Neural progenitor cell (in vitro differentiated cells): ENCODE results near the gene SLC35F5. TPM values are rescaled to one million over a fixed set of nuclear protein-coding genes. Genes with fewer than 3 reads are reported as not detected.

Experiments used
- DNase-seq: peaks from one replicate; pipeline ENCODE4 v3.0.0-alpha.2; 2016; ENCODE audit warnings: low spot score
- H2AFZ ChIP-seq: fragments of 200-600 bp; sonication (generic); replicated peaks from 2 replicates; pipeline ENCODE4 v1.6.1; 2016; ENCODE audit warnings: antibody characterized with exemption
- H3F3A ChIP-seq: fragments of 200-600 bp; sonication (generic); 2 replicates; pipeline ENCODE4 v1.6.1; 2016; ENCODE audit warnings: antibody characterized with exemption, low read depth
- H3K27ac ChIP-seq: fragments of 200-600 bp; sonication (generic); 2 replicates; pipeline ENCODE4 v1.5.1; 2016; ENCODE audit warnings: mild to moderate bottlenecking
- H3K27me3 ChIP-seq: fragments of 200-600 bp; sonication (generic); 2 replicates; pipeline ENCODE4 v1.6.1; 2016; ENCODE audit warnings: mild to moderate bottlenecking, moderate library complexity
- H3K36me3 ChIP-seq: fragments of 200-600 bp; sonication (generic); 2 replicates; pipeline ENCODE4 v1.5.1; 2016
- H3K4me1 ChIP-seq: fragments of 200-600 bp; sonication (generic); 2 replicates; pipeline ENCODE4 v1.6.1; 2016; ENCODE audit warnings: mixed run types
- H3K4me2 ChIP-seq: fragments of 200-600 bp; sonication (generic); 2 replicates; pipeline ENCODE4 v1.6.1; 2016
- H3K4me3 ChIP-seq: fragments of 200-600 bp; sonication (generic); 2 replicates; pipeline ENCODE4 v1.5.1; 2016
- H3K79me2 ChIP-seq: fragments of 200-600 bp; sonication (generic); 2 replicates; pipeline ENCODE4 v1.6.1; 2016; ENCODE audit warnings: low read depth
- H3K9ac ChIP-seq: fragments of 200-600 bp; sonication (generic); 2 replicates; pipeline ENCODE4 v1.6.1; 2016
- H3K9me3 ChIP-seq: fragments of 200-600 bp; sonication (generic); 2 replicates; pipeline ENCODE4 v1.5.1; 2016; ENCODE audit warnings: low read depth
- H4K20me1 ChIP-seq: fragments of 200-600 bp; sonication (generic); 2 replicates; pipeline ENCODE4 v1.6.1; 2016; ENCODE audit warnings: low read depth
- H3K27ac Mint-ChIP-seq: 3 replicates; pipeline ENCODE4 v1.8.0; 2021; ENCODE audit warnings: mixed read lengths
- H3K27me3 Mint-ChIP-seq: 2 replicates; pipeline ENCODE4 v1.8.0; 2022; ENCODE audit warnings: low read depth, mild to moderate bottlenecking, inconsistent platforms, moderate library complexity, mixed read lengths; ENCODE audit not compliant: insufficient read depth
- H3K36me3 Mint-ChIP-seq: 3 replicates; pipeline ENCODE4 v1.8.0; 2021; ENCODE audit warnings: mixed read lengths
- H3K4me1 Mint-ChIP-seq: 3 replicates; pipeline ENCODE4 v1.8.0; 2021; ENCODE audit warnings: mixed read lengths
- H3K4me3 Mint-ChIP-seq: 3 replicates; pipeline ENCODE4 v1.8.0; 2021; ENCODE audit warnings: mild to moderate bottlenecking, moderate library complexity, mixed read lengths
- H3K9me3 Mint-ChIP-seq: 3 replicates; pipeline ENCODE4 v1.8.0; 2020; ENCODE audit warnings: mixed read lengths
- EZH2 ChIP-seq: fragments of 200-600 bp; sonication (generic); IDR thresholded peaks from 2 replicates; pipeline ENCODE4 v1.6.1; 2017; ENCODE audit warnings: antibody characterized with exemption, mild to moderate bottlenecking, moderate library complexity
- EZH2phosphoT487 ChIP-seq: fragments of 200-600 bp; sonication (generic); IDR thresholded peaks from 2 replicates; pipeline ENCODE4 v1.6.1; 2017; ENCODE audit warnings: antibody characterized with exemption
- total RNA-seq: library from RNA; depleted of rRNA; stranded (reverse); fragments of >200 nt; gene quantifications from 2 replicates; pipeline ENCODE4 v1.2.3, GENCODE V29; 2015; ENCODE audit warnings: low replicate concordance
- TF ChIP-seq, protein P1 (sequence below): fragments of 200-600 bp; sonication (generic); IDR thresholded peaks from 2 replicates; pipeline ENCODE4 v1.5.1; 2017; ENCODE audit warnings: antibody characterized with exemption, mild to moderate bottlenecking

The SLC35F5 gene
- total RNA-seq, 1 donor from 2014 or later, result 83.0 TPM

DNA sequence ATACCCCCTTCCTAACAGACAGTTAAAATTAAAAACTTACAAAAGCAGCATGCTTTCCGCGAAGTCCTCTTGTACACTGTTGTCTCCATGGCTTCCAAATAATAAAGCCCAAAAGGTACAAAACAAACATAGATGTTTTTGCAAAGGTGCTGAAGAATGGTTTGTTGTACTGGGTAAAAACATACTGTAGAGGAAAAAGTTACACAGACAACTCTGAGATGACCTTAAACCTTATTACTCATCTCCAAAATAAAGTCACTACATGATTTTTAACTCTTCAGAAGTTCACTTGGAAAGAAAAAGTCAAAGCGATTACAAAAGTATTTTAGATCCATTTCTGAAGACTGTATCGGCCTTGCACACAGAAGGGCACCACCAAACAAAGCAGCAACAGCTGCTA is 6.1 kb downstream of the SLC35F5 start:
- Histone ChIP-seq H2AFZ (no peak overlapping the region), H3K27me3 (no peaks in the 10 kb centered on the region), H3K4me2 (no peak overlapping the region), H3K27ac (no peak overlapping the region), H4K20me1 (peaks cover 7% of the 10 kb centered on the region), H3K4me3 (no peak overlapping the region), H3F3A (no peaks in the 10 kb centered on the region), H3K9me3 (no peaks in the 10 kb centered on the region), H3K9ac (no peak overlapping the region), H3K79me2 (peaks cover 27% of the 10 kb centered on the region), H3K4me1 (peaks cover 10% of the 10 kb centered on the region), H3K36me3 (peaks cover 15% of the 10 kb centered on the region)
- H3K4me3 Mint-ChIP-seq, result no peak overlapping the region
- no peak for DNase-seq
- no peak overlapping the region for H3K27ac Mint-ChIP-seq
- peaks cover 8% of the 10 kb centered on the region for H3K4me1 Mint-ChIP-seq
- H3K36me3 Mint-ChIP-seq, result peaks cover 26% of the 10 kb centered on the region
- H3K27me3 Mint-ChIP-seq, result no peaks in the 10 kb centered on the region
- TF ChIP-seq EZH2, result no peak
- TF ChIP-seq, protein P1, sequence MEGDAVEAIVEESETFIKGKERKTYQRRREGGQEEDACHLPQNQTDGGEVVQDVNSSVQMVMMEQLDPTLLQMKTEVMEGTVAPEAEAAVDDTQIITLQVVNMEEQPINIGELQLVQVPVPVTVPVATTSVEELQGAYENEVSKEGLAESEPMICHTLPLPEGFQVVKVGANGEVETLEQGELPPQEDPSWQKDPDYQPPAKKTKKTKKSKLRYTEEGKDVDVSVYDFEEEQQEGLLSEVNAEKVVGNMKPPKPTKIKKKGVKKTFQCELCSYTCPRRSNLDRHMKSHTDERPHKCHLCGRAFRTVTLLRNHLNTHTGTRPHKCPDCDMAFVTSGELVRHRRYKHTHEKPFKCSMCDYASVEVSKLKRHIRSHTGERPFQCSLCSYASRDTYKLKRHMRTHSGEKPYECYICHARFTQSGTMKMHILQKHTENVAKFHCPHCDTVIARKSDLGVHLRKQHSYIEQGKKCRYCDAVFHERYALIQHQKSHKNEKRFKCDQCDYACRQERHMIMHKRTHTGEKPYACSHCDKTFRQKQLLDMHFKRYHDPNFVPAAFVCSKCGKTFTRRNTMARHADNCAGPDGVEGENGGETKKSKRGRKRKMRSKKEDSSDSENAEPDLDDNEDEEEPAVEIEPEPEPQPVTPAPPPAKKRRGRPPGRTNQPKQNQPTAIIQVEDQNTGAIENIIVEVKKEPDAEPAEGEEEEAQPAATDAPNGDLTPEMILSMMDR, result no peak
- no peak for TF ChIP-seq EZH2phosphoT487
- H3K9me3 Mint-ChIP-seq, result no peaks in the 10 kb centered on the region

DNA sequence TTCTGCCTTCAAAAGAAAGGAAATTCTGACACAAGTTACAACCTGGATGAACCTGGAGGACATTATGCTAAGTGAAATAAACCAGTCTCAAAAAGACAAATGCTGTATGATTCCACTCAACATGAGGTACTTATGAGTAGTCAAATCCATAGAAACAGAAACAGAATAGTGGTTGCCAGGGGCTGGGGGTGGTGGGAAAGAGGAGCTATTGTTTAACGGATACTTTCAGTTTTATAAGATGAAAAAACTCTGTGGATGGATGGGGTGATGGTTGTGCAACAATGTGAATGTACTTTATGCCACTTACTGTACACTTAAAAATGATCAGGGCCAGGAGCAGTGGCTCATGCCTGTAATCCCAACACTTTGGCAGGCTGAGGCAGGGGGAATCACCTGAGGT is 15.4 kb downstream of the SLC35F5 start:
- Mint-ChIP-seq H3K9me3 (no peaks in the 10 kb centered on the region), H3K27ac (no peak overlapping the region), H3K4me1 (no peaks in the 10 kb centered on the region), H3K4me3 (no peak overlapping the region), H3K27me3 (no peaks in the 10 kb centered on the region), H3K36me3 (peaks cover 34% of the 10 kb centered on the region)
- Histone ChIP-seq H3F3A (no peaks in the 10 kb centered on the region), H3K79me2 (no peaks in the 10 kb centered on the region), H3K9me3 (no peaks in the 10 kb centered on the region), H3K27me3 (no peaks in the 10 kb centered on the region), H3K9ac (no peak overlapping the region), H3K36me3 (peaks cover 30% of the 10 kb centered on the region), H3K4me1 (no peaks in the 10 kb centered on the region), H2AFZ (no peak overlapping the region), H4K20me1 (no peaks in the 10 kb centered on the region), H3K4me3 (no peak overlapping the region), H3K4me2 (no peak overlapping the region), H3K27ac (no peak overlapping the region)
- TF ChIP-seq, protein P1, result no peak
- no peak for TF ChIP-seq EZH2
- TF ChIP-seq EZH2phosphoT487, result no peak
- DNase-seq, result no peak

DNA sequence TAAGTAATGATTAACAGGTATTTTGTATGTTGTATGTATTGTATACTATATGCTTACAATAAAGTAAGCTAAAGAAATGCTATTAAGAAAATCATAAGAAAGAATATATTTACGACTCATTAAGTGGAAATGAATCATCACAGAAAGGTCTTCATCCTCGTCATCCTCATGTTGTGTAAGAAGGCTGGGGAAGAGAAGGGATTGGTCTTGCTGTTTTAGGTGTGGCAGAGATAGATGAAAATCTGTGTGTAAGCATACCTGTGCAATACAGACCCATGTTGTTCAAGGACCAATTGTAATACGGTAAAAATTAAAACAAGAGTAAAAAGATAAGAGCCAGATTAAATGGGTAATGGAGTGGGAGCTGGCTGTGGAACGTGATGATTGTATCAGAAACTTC is 16.6 kb downstream of the SLC35F5 start:
- H3K4me2 ChIP-seq, result no peak overlapping the region
- H3K4me1 ChIP-seq, result no peaks in the 10 kb centered on the region
- TF ChIP-seq, protein P1, result no peak
- TF ChIP-seq EZH2phosphoT487 (no peak), EZH2 (no peak)
- Mint-ChIP-seq H3K4me3 (no peak overlapping the region), H3K27ac (no peak overlapping the region), H3K4me1 (no peaks in the 10 kb centered on the region), H3K27me3 (no peaks in the 10 kb centered on the region), H3K9me3 (no peaks in the 10 kb centered on the region), H3K36me3 (peaks cover 28% of the 10 kb centered on the region)
- no peaks in the 10 kb centered on the region for H3F3A ChIP-seq
- H3K36me3 ChIP-seq, result peaks cover 30% of the 10 kb centered on the region
- no peak overlapping the region for H2AFZ ChIP-seq
- H3K9ac ChIP-seq, result no peak overlapping the region
- no peak overlapping the region for H3K4me3 ChIP-seq
- H4K20me1 ChIP-seq, result no peaks in the 10 kb centered on the region
- no peaks in the 10 kb centered on the region for H3K27me3 ChIP-seq
- no peak for DNase-seq
- no peaks in the 10 kb centered on the region for H3K79me2 ChIP-seq
- H3K9me3 ChIP-seq, result no peaks in the 10 kb centered on the region
- no peak overlapping the region for H3K27ac ChIP-seq
